CD4-positive, alpha-beta T cell treated with Interleukin-15 for 4 hours (primary cell): ENCODE data around the gene RETREG3.
"Not testable (repeated sequence)": the region's sequence is repeated elsewhere in the genome, so short reads cannot be mapped to it uniquely, and the experiment has no call there.

ENCODE experiments used
- DNase-seq: peaks from one replicate; pipeline ENCODE4 v3.0.0-alpha.2; 2020; ENCODE audit warnings: low spot score

RETREG3 gene

DNA sequence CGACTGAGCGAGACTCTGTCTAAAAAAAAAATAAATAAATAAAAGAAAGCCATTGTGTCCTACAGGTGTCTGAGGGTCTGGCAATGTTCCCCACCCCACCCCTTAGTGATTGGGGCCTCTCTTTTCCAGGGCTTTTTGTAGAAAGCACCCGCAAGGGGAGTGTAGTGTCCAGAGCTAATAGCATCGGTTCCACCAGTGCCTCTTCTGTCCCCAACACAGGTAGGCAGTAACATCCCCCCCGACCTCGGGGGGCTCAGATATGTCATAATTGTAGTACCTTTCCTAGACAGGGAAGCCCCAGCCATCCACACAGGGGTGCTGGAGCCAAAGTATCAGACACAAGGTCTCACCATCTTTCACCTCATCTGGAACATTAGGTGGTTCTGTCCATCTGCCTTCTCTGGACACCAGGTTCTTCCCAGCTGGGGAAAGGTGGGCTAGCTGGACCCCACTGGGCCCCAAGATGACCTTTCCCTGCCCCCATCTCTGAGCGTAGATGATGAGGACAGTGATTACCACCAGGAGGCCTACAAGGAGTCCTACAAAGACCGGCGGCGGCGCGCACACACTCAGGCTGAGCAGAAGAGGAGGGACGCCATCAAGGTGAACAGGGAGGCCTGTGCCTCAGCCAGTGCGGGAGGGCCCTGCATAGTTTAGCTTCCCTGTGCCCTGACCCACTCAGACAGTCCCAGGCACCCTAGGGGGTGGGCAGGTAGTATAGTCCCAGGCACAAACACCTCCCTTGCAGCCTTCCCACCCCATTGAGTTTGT, 40.6 kb downstream of the RETREG3 start:
- DNase-seq = no peak

- DNase-seq = peak; percentile 90
Observed at GRCh38 chr17:42566883-42567573, 42.1 kb downstream of the RETREG3 start, which contains the start of gene MLX. Gene MLX (plus strand): TSS chr17:42567100. CDS start chr17:42567125, 25 bp downstream.

GRCh38 chr17:42566215-42566882, 42.8 kb downstream of the RETREG3 start:
- DNase-seq = no peak

- no peak for DNase-seq
Observed at GRCh38 chr17:42565523-42566214, 43.5 kb downstream of the RETREG3 start.

GRCh38 chr17:42564815-42565522, 44.2 kb downstream of the RETREG3 start:
- no peak for DNase-seq

DNA sequence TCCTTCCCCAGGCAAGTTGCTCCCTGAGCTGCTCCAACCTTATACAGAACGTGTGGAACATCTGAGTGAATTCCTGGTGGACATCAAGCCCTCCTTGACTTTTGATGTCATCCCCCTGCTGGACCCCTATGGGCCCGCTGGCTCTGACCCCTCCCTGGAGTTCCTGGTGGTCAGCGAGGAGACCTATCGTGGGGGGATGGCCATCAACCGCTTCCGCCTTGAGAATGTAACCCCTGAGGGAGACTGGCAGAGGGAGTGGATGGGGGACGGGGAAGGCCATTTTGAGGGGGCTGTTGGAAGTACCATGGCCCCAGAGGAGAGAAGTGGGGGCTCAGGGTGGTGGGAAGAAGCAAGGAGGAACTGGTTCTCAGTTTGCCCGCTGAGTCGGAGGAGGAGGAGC, 45.2 kb downstream of the RETREG3 start:
- DNase-seq = no peak

DNA sequence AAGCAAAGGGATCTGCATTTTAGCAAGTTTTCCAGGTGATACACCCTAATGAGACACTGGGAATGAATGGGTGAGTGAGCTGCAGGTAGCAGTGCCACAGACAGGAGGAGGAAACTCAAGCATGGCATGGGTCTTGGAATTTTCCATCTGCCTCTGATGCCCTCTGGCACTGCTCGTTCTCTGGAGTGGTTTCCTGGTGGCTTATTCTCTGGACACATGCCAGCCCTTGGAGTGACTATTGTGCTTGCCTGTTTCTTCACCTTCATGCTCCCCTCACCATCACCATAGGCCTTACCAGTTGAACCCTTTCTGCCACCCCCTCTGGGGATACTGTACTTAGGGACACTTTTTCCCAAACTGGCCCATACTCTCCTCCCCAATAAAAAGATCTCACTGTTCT, 45.6 kb downstream of the RETREG3 start:
- no peak for DNase-seq

DNA sequence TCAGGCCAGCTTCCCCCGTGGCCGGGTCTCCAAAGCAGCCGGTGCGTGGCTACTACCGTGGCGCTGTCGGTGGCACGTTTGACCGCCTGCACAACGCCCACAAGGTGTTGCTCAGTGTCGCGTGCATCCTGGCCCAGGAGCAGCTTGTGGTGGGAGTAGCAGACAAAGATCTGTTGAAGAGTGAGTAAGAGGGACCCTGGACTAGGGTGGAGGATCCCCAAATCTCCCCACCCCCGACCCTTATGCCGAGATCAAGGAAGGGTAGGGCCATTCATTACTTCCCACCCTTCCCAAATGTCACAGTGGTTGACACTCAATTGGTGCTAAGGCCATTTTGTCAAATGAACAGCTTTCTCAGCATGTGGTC, 46.0 kb downstream of the RETREG3 start:
- no peak for DNase-seq

- no peak for DNase-seq
Observed at GRCh38 chr17:42562388-42563142, 46.6 kb downstream of the RETREG3 start.

DNA sequence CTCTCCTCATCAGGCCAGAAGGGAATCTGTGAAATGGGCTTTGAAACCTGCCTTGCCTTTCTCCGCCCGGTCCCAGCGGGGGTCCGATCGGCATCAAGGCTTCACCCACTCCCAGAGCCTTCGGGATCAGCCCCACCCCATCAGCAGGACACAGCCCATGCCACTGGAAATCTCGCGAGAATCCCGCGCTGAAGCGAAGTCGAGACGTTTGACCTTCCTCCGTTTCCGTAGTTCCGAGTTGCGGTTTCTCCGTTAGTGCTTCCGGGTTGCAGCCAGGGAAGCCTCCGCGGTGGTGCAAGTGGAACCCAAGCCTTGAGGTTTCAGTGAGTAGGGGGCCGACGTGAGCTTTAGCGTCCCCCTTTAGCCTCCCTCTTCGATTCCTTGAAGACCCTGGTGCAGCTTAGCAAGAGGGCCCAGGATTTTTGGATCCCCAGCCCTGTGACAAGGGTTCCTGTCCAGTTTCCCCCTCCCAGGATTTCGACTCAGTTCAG, 47.2 kb downstream of the RETREG3 start, which contains the start of gene COASY:
TSS of gene COASY (plus strand) at position 252 of the 491 bp plus-strand sequence. CDS start 475 bp downstream, outside the sequence.
- DNase-seq = peak; percentile 95

GRCh38 chr17:42560246-42560645, 48.9 kb downstream of the RETREG3 start:
- DNase-seq = no peak

DNA sequence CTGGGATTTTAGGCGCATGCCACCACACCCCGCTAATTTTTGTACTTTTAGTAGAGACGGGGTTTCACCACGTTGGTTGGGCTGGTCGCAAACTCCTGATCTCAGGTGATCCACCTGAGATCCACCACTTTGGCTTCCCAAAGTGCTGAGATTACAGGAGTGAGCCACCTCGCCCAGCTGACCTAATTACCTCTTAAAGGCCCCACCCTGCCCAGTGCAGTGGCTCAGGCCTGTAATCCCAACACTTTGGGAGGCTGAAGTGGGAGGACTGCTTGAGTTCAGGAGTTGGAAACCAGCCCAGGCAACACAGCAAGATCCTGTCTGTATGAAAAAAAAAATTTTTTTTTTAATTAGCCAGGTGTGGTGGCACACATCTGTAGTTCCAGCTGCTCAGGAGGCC, 50.1 kb downstream of the RETREG3 start:
- DNase-seq = no peak

GRCh38 chr17:42555961-42556617, 53.1 kb downstream of the RETREG3 start:
- DNase-seq = not testable (repeated sequence)

GRCh38 chr17:42555122-42555622, 54.0 kb downstream of the RETREG3 start:
- DNase-seq = no peak

DNA sequence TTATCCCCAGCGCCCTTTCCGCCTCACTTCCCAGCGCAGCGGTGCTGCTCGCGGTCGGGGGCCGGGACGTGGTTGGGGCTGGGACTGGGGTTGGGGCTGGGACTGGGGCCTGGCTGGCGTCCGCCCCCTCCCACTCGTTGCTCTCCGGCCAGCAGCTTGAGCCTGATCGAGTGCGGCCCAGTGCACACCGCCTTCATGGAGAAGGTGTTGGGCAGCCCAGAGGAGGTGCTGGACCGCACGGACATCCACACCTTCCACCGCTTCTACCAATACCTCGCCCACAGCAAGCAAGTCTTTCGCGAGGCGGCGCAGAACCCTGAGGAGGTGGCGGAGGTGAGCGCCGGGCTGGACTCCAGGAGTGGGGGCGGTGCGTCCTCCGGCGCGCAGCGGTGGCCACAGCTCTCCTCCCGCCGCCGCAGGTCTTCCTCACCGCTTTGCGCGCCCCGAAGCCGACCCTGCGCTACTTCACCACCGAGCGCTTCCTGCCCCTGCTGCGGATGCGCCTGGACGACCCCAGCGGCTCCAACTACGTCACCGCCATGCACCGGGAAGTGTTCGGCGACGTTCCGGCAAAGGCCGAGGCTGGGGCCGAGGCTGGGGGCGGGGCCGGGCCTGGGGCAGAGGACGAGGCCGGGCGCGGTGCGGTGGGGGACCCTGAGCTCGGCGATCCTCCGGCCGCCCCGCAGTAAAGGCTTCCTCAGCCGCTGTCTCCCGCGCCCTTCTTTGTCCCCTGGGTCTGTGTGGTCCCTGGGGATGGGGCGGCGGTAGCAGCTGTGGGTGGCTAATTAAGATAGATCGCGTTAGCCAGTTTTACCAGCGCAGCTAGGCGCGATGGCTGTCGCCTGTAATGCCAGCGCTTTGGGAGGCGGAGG, 54.7 kb downstream of the RETREG3 start:
- peak; percentile 75 for DNase-seq

- DNase-seq = no peak
Observed at GRCh38 chr17:42553866-42554249, 55.3 kb downstream of the RETREG3 start.

GRCh38 chr17:42553161-42553818, 55.9 kb downstream of the RETREG3 start:
- no peak for DNase-seq

DNA sequence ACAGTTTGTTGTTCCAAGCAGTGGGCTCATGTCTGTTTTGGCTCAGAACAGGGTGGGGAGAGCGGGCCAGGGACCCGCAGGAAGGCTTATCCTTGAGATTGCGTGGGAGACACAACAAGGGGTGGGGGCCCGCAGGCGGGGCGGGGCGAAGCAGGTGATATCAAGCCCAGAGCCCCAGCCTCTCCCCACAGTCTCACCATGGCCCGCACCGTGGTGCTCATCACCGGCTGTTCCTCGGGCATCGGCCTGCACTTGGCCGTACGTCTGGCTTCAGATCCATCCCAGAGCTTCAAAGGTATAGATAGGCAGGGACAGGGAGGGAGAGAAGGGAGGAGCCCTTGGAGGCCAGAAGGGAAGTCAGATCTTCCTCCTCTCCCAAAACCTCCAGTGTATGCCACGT, 56.4 kb downstream of the RETREG3 start, which contains the start of gene HSD17B1:
TSS of gene HSD17B1 (plus strand) at position 188 of the 400 bp plus-strand sequence. CDS start at position 199, 11 bp downstream.
- not testable (repeated sequence) for DNase-seq
